ENCODE results near the gene BAIAP3.

GRCh38 chr16:1375741-1376410 is 42.4 kb downstream of the BAIAP3 start:
- TF ChIP-seq TARDBP (IDR thresholded peaks at IDR 0.05) = no peak
- no peak for TF ChIP-seq NFRKB (IDR thresholded peaks at IDR 0.05)
- no peak for TF ChIP-seq ELF4 (IDR thresholded peaks at IDR 0.05)
- TF ChIP-seq PKNOX1 (IDR thresholded peaks at IDR 0.05) = no peak
- no peak for TF ChIP-seq SUZ12 (IDR thresholded peaks at IDR 0.05)
- no peak for TF ChIP-seq LEF1 (IDR thresholded peaks at IDR 0.05; ENCODE audit: borderline replicate concordance)
- no peak for TF ChIP-seq BHLHE40 (IDR thresholded peaks at IDR 0.05; ENCODE audit: borderline replicate concordance)

Data from HEK293T (cell line).